Measurements from ENCODE around the gene ODC1. TPM values are rescaled to one million over a fixed set of nuclear protein-coding genes. Genes with fewer than 3 reads are reported as not detected.

Gene ODC1
- total RNA-seq, 1 experiment from 2014 or later: 46.6 TPM

GRCh38 chr2:10417551-10418335, 30.4 kb downstream of the ODC1 start:
- H3K4me3 Mint-ChIP-seq: no peak overlapping the region
- no peak for TF ChIP-seq HMGA2 (CRISPR knock-in tag; IDR thresholded peaks at IDR 0.05)
- no peak for TF ChIP-seq MXD4 (CRISPR knock-in tag; IDR thresholded peaks at IDR 0.05; ENCODE audit: borderline replicate concordance)
- TF ChIP-seq NFE2L1 (CRISPR knock-in tag; IDR thresholded peaks at IDR 0.05): no peak
- no peak for TF ChIP-seq E2F1 (CRISPR knock-in tag; IDR thresholded peaks at IDR 0.05)
- no peak for TF ChIP-seq PRDM15 (CRISPR knock-in tag; IDR thresholded peaks at IDR 0.05)
- no peak for TF ChIP-seq USF2 (CRISPR knock-in tag; IDR thresholded peaks at IDR 0.05)
- TF ChIP-seq RORB (CRISPR knock-in tag; IDR thresholded peaks at IDR 0.05): no peak
- TF ChIP-seq ZNF317 (CRISPR knock-in tag; IDR thresholded peaks at IDR 0.05; ENCODE audit: borderline replicate concordance, low read depth): no peak
- TF ChIP-seq IRF1 (CRISPR knock-in tag; IDR thresholded peaks at IDR 0.05): no peak
- TF ChIP-seq STAT6 (CRISPR knock-in tag; conservative IDR thresholded peaks at IDR 0.05; ENCODE audit: low read depth): no peak
- TF ChIP-seq SMAD4 (CRISPR knock-in tag; IDR thresholded peaks at IDR 0.05): no peak
- TF ChIP-seq CTCF (IDR thresholded peaks at IDR 0.05): no peak
- TF ChIP-seq CDX4 (CRISPR knock-in tag; IDR thresholded peaks at IDR 0.05; ENCODE audit: borderline replicate concordance): no peak
- TF ChIP-seq KAT7 (CRISPR knock-in tag; IDR thresholded peaks at IDR 0.05; ENCODE audit: borderline replicate concordance): no peak
- no peak for TF ChIP-seq ZBTB21 (CRISPR knock-in tag; IDR thresholded peaks at IDR 0.05; ENCODE audit: borderline replicate concordance)
- TF ChIP-seq FOXK1 (CRISPR knock-in tag; IDR thresholded peaks at IDR 0.05): no peak
- no peak for TF ChIP-seq CBFB (CRISPR knock-in tag; IDR thresholded peaks at IDR 0.05; ENCODE audit: low read depth)
- H3K36me3 Mint-ChIP-seq: no peaks in the 10 kb centered on the region
- CTCF ChIA-PET: interaction anchor here (1.8 kb wide), 1 partner anchor 17 kb away, joined by 5 read pairs; no protein-coding TSS in a partner anchor
- no peaks in the 10 kb centered on the region for H3K4me1 Mint-ChIP-seq
- no peaks in the 10 kb centered on the region for H3K27me3 Mint-ChIP-seq (ENCODE audit: low read depth)
- POLR2A ChIA-PET: no interaction called here
- no peak for DNase-seq (ENCODE audit: low spot score)
- ATAC-seq: no peak
- H3K27ac Mint-ChIP-seq: no peak overlapping the region
- H3K9me3 Mint-ChIP-seq: peaks cover 2% of the 10 kb centered on the region; the same call in 1 of the 2 replicates
